AG04449 (cell line): ENCODE data around the gene SLC6A6.

Source experiments
- CTCF ChIA-PET: fragments of 350-600 bp; formaldehyde crosslinking; extraction: SDS; loops from one replicate; lab custom pipeline; 2021; ENCODE audit warnings: antibody characterized with exemption; lab: Yijun Ruan, JAX
- POLR2A ChIA-PET: fragments of 400-600, 350-600 bp; formaldehyde crosslinking; extraction: SDS; loops from one replicate; lab custom pipeline; 2020; ENCODE audit warnings: antibody characterized with exemption, inconsistent platforms; lab: Yijun Ruan, JAX
- DNase-seq: peaks from one replicate; pipeline ENCODE4 v3.0.0-alpha.2; 2010; ENCODE audit warnings: low read depth, low spot score
- H3K4me3 ChIP-seq: 2 replicates; pipeline ENCODE4 v1.5.1; 2011; ENCODE audit warnings: low read depth, mild to moderate bottlenecking, control low read depth, low read length
- TF ChIP-seq, protein P1 (sequence below): IDR thresholded peaks from one replicate; pipeline ENCODE4 v1.5.1; 2011; ENCODE audit warnings: mild to moderate bottlenecking, moderate library complexity, low read length, control low read depth, inconsistent platforms; ENCODE audit not compliant: insufficient read depth; ENCODE audit errors: missing control alignments

The SLC6A6 gene

GRCh38 chr3:14430053-14430452, 27.6 kb downstream of the SLC6A6 start:
- no peak for DNase-seq
- ChIA-PET POLR2A (interaction anchor here (0.6 kb wide), 1 partner anchor 1338 kb away, joined by 3 read pairs; no protein-coding TSS in a partner anchor), CTCF (interaction anchor here (1.0 to 1.9 kb wide), 6 partner anchors 9 to 229 kb away, joined by 3 to 8 read pairs (median 4); no protein-coding TSS in a partner anchor)
- TF ChIP-seq, protein P1, sequence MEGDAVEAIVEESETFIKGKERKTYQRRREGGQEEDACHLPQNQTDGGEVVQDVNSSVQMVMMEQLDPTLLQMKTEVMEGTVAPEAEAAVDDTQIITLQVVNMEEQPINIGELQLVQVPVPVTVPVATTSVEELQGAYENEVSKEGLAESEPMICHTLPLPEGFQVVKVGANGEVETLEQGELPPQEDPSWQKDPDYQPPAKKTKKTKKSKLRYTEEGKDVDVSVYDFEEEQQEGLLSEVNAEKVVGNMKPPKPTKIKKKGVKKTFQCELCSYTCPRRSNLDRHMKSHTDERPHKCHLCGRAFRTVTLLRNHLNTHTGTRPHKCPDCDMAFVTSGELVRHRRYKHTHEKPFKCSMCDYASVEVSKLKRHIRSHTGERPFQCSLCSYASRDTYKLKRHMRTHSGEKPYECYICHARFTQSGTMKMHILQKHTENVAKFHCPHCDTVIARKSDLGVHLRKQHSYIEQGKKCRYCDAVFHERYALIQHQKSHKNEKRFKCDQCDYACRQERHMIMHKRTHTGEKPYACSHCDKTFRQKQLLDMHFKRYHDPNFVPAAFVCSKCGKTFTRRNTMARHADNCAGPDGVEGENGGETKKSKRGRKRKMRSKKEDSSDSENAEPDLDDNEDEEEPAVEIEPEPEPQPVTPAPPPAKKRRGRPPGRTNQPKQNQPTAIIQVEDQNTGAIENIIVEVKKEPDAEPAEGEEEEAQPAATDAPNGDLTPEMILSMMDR, result no peak
- H3K4me3 ChIP-seq, result no peak overlapping the region

GRCh38 chr3:14430706-14431451, 28.5 kb downstream of the SLC6A6 start:
- TF ChIP-seq, protein P1, result no peak
- DNase-seq, result no peak
- POLR2A ChIA-PET, result no interaction called here
- H3K4me3 ChIP-seq, result no peak overlapping the region
- CTCF ChIA-PET, result interaction anchor here (1.0 to 1.9 kb wide), 7 partner anchors 9 to 230 kb away, joined by 3 to 8 read pairs (median 4); no protein-coding TSS in a partner anchor

DNA sequence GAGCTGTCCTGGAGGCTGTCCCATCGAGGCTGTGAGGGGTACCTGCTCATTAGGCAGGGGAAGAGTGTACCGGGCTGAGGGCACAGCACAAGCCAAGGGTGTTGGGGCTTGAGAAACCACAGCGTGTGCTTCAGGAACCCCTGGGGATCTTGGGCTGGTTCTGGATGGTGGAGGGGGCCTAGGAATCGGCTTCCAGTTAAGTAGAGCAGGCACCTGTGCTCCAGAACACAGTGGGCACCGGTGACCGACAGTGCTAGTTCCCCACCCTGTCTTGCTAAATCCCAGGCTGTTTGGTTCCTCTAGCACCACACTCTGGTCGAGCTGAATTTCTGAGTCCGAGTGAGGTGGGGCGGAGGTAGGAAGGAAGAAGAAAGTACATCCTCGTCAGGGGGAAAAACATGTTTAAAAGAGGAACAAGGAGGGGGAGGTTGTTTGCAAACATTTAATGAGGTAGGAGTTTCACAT, 29.1 kb downstream of the SLC6A6 start:
- H3K4me3 ChIP-seq, result no peak overlapping the region
- DNase-seq, result no peak
- TF ChIP-seq, protein P1, result no peak
- POLR2A ChIA-PET, result interaction anchor here (2.1 kb wide), 1 partner anchor 21 kb away, joined by 10 read pairs; no protein-coding TSS in a partner anchor
- CTCF ChIA-PET, result interaction anchor here (1.6 to 2.5 kb wide), 3 partner anchors 8 to 228 kb away, joined by 3 to 7 read pairs (median 5); no protein-coding TSS in a partner anchor

DNA sequence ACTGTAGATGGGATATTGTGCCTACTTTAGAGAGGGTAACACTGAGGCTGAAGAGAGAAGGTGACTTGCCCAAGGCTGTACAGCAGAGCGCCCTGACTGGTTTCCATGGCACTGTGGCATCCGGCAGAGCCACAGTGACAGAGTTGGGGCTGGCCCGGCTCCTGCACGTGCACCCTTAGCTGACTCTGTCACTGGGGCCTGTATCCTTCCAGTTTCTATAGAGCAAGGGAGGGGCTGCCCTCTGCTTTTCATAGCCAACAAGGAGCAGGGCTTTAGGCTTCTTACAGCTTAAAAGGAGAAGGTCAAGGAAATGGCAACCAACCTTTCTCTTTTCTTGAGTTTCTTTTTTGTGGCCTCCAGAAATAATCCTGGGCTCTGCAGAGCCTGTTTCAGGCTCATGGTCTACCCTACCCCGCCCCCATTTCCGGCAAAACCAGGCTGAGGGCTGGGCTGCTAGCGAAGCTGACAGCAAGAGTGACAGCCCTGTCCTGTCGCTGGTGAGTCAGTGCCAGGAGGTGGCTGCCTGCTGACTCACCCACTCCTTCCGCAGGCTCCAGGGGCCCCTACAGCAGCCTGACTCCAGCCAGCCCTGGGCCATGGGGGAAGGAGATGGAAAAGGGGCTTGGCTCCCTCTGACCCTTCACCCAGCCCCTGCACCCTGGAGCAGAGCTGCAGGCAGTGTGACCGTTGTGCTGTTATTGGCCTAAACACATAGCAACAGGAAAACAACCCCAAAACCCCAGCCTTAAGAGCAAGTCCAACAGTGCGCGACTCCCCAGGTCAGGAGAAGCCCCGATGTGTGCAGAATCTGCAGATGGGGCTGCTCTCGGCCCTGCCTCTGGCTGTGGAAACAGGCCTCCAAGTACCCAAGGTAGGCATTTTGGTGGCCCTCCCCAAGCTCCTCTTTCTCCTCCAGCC, 29.8 kb downstream of the SLC6A6 start:
- ChIA-PET POLR2A (interaction anchor here (1.1 to 2.1 kb wide), 2 partner anchors 20 to 222 kb away, joined by 3 to 10 read pairs; no protein-coding TSS in a partner anchor), CTCF (interaction anchor here (1.1 to 2.5 kb wide), 5 partner anchors 7 to 229 kb away, joined by 3 to 8 read pairs (median 5); no protein-coding TSS in a partner anchor)
- TF ChIP-seq, protein P1, result no peak
- peak; percentile 29 for DNase-seq
- no peak overlapping the region for H3K4me3 ChIP-seq

DNA sequence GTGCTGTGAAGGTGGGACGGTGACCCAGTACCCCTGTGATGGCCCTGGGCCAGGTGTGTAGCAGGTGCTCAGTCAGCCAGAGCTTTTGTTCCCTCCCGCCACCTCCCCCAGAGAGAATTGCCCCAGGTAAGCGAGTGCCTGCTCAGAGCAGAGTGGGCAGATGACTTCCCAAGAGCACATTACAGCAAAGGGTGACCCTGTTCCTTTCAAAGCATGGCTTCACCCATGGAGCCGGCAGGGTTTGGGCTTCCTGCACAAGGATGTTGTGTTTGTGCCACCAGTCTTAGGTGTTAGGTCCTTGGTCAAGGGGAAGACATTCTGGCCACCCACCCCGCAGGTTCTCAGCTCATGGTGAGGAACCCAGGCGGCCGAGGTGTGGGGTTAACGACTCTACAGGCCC, 30.7 kb downstream of the SLC6A6 start:
- H3K4me3 ChIP-seq, result no peak overlapping the region
- POLR2A ChIA-PET, result interaction anchor here (1.1 to 2.1 kb wide), 2 partner anchors 19 to 223 kb away, joined by 3 to 10 read pairs; no protein-coding TSS in a partner anchor
- TF ChIP-seq, protein P1, result no peak
- CTCF ChIA-PET, result interaction anchor here (1.1 to 2.5 kb wide), 3 partner anchors 116 to 230 kb away, joined by 3 to 8 read pairs (median 7); no protein-coding TSS in a partner anchor
- DNase-seq, result no peak
